GM18951 (cell line): ENCODE results near the gene FKBP11.

ENCODE experiments used
- POLR2A ChIP-seq: IDR thresholded peaks from 4 replicates; pipeline ENCODE4 v1.6.1; 2011; ENCODE audit warnings: mild to moderate bottlenecking; ENCODE audit not compliant: insufficient read length, insufficient read depth; ENCODE audit errors: extremely low read depth
- in situ Hi-C: fragments of 300-500 bp; cut with MboI; formaldehyde crosslinking; loops from one replicate; pipeline ENCODE4 v1.12.0; 2022; ENCODE audit warnings: low sequenced_read_pairs, mixed read lengths, inconsistent platforms; ENCODE audit not compliant: unreplicated experiment

FKBP11 gene

DNA sequence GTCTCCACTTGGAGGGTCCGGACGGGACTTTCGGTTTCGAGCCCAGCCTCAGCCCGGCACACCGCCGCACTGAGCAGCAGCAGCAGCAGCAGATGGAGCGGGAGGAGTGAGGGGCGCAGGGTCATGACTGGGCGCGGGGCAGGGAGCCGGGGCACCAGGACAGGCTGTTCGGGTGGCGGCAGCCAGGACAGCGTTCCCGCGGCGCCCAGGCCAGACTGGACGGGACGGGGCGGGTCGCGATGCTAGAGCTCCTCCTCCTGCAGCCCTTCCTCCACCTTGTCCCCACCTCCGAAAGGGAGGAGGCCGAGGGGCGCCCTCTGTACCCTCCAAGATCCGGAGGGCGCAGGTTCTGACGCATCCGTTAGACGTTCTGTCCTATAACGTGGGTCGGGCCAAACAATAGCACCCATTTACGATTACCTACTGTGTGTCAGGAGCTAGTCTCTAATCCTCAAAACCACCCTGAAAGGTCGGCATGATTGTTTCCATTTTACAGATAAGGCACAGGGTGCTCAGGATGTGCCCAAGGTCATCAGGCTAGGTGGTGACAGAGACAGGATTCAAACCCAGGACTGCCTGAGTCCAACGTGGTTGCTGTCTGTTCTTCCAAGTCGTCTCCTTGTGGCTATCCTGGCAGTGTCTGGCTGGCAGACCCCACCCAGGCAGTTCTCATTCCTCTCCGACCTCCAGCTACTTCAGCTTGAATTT is at the start of gene FKBP11:
TSS of gene FKBP11 (minus strand) at position 189 of the 708 bp plus-strand sequence. CDS start at position 125, 64 bp downstream.
- peak; percentile 85 for TF ChIP-seq POLR2A
- in situ Hi-C loops = no loop called here

DNA sequence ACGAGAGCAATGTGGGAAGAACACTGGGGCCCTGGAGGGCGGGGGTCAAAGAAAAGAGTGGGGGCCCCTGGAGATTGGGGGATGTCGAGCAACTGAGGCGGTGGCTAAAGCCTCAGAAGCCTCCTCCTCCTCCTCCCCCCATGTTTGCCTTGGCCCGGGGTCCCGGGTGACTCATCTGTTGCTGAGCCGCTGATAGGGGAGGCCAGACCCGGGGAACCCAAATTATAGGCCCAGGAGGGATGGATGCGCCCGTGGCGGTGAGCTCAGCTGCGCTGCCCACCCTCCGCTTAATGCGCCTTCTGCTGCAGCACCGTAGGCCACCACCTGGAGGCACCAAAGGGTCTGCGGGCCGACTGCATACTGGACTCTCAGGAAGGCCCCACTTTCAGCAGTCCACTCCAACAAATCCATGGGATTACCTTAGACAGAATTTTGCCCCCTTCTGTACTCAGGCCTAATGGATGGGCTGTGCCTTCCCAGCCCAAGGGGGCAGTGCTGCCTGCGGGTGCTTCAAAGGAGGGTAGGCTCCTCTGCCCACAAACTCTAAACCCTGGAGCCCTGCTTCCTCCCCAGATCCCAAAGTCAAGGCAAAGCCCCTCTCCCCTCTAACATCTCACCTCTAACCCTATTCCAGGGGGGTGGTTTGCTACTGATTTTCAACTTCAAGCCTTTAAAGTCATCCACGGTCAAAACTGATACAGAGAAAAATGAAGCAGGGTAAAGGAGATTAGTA is 48.8 kb upstream of the FKBP11 start:
- no peak for TF ChIP-seq POLR2A
- in situ Hi-C loops = no loop called here

DNA sequence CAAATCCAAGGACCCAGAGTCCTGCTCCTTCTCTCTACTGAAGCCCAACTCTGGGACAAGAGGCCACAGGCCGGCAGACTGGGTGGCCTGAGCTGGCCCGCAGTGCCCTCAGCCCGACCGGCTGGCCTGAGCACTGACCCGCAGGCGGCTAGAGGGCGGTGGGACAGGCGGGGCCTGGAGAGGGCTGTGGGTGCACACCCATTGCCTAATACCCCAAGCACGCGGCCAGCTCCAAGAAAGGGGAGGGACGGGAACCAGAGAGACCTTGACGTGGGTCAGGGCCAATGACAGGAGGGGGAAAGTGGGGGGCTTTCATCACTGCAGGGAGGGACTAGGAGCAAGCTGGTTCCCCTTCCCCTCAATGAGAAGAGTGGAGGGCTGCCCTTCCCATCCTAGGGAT is 48.2 kb upstream of the FKBP11 start:
- no peak for TF ChIP-seq POLR2A
- in situ Hi-C loops = no loop called here

DNA sequence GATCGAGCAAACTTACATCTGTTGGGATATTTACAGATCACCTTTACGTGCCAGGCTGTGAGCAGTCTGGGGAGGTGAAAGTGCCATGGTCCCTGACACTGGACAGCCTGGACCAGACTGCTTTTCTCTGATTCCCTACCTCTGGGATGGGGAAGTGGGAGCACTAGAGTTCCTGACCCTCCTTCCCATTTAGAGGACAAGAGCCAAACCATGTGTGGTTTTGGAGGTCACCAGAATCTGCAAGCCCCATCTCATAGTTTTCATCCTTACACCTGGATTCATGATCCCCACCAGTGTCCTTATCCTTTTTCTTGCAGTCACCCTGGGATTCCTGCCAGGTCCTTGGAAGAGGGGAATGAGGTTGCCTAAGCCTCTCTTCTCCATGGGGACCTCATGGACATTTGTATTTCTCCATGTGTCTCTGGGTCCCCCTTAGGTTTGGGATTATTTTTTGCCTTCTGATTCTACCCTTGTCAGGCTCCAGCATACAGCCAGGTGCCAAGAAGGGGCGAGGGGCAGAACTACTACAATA is 47.7 kb upstream of the FKBP11 start:
- TF ChIP-seq POLR2A = no peak
- in situ Hi-C loops = no loop called here

DNA sequence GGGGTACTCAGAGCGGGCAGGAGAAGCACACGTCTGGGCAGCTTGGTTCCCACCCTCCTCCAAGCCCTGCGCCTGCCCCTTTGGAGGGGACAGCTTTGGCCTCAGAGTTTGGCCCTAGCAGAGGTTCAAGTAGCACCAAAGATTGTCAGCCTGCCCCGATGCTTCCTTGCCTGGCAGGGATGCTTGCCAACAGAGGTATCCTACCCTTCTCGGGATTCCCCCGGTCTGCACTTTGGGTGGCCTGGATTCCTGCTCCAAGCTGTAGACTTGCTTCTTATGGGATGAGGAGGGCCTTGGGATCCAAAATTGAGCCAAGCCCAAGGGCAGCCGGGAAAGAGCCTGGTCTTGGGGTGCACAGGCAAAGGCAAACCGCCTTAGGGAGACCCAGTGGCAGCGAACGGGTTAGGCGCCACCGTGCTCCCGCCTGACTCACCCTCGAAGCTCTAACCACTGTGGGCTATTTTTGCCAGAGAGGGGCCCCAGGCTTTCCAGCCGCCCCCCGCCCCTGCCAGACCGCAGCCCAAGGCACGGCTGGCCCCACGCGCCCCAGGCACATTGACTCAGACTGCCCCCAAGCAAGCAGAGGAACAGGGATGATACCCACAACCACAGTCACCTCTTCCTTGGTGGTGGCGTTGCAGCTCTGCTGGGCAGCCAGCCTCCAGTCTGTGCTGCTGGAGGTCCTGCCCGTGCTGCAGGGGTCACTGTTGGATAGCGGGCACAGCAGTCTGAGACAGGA is 47.1 kb upstream of the FKBP11 start:
- in situ Hi-C loops = no loop called here
- no peak for TF ChIP-seq POLR2A

- no peak for TF ChIP-seq POLR2A
- in situ Hi-C loops = no loop called here
These were observed 45.5 kb upstream of the FKBP11 start for GRCh38 chr12:48970702-48971334.

DNA sequence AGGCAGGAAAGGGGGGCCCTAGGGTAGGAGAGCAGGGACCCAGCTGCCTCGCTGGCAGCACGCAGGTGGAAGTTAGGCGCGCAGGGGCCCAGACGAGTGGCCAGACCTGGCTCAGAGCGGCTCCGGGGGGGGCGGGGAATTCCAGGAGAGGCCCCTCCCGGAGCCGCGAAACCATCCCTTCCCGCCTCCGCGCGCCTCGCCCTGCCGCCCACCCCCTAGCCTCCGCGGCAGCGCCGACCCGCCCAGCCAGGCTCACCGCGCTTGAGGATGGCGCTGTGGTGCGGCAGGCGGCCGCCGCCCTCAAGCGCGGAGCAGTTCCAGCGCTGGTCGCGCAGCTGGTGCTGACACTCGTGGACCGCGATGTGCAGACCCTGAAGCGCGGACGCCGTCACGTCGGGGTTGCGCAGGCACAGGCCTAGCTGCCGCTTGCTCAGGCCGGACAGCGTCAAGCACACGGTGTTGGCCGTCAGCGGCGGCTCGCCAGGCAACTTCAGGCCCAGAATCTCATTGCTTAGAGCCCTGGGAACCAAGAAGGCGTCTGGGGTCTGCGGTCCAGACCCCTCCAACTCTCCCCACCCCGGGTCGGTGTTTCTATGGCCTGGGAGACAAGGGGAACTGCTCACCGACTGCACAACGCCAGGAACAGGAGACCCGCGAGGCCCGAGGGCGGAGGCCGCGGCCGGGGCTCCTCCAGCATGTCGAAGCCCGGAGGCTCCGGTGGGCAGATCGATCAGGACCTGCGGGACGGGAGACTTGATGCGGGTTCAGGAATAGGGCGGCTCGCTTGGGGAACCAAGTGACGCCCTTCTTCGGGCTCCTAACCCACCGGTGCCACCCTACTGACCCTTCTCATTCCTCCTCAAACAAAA is 44.8 kb upstream of the FKBP11 start:
- TF ChIP-seq POLR2A = no peak
- in situ Hi-C loops = no loop called here

DNA sequence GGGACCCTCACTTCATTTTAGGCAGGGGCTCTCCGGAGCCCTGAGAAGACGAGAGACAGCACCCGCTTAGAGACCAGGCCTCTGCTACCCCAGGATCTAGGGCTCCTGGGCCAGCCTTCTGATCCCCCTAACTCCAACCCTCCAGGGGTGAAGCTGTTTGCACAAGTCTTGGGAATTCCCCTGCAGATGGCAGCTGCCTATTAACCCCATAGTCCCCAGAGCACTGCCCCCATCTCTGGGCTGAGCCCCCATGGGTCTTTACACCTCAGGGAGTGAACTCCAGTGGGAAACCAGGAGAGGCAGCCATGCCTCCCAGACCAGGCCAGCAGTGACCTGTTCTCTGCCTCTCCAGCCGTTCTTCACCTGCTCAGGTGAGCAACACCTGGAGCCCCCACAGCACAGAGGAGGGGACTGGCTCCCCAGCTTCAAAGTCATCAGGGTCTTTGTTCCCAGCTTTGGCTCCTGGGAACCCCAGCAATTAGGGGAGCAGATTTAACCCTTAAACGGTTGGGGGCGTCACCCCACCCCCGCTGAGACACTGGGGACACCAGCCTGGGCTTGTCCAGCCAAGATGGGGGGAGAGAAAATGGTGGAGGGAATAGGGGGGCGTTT is 44.0 kb upstream of the FKBP11 start:
- in situ Hi-C loops = no loop called here
- no peak for TF ChIP-seq POLR2A

GRCh38 chr12:48968467-48968866 is 43.2 kb upstream of the FKBP11 start:
- in situ Hi-C loops = no loop called here
- TF ChIP-seq POLR2A = no peak

DNA sequence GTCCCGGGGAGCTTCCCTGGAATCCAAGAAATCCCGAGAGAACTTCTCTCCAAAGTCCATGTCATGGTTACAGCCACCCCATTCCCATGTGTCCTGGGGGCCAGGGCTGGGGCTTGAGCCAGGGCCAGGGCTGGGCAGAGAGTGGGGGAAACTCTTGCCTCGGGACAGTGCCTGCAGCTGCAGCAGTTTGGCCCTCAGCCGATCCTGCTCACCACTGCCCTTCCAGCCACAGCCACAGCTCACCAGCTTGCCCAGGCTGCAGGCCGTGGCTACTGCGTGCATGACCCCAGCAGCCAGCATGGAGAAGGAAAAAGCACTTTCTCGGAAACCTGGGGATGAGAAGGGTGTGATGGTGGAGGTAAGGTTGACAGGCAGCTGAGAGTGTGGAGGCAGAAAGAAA is 42.7 kb upstream of the FKBP11 start:
- in situ Hi-C loops = no loop called here
- no peak for TF ChIP-seq POLR2A

- in situ Hi-C loops = no loop called here
These were observed 41.0 kb upstream of the FKBP11 start for GRCh38 chr12:48966177-48966895.

More at GRCh38 chr12:48966177-48966895, 41.0 kb upstream of the FKBP11 start:
- no peak for TF ChIP-seq POLR2A
